ENCODE measurements around the gene STIM2. TPM values are rescaled to one million over a fixed set of nuclear protein-coding genes. Genes with fewer than 3 reads are reported as not detected.

STIM2 gene
- total and polyA plus RNA-seq, 10 donors = 26.8 to 66.6 (median 49.1) TPM

GRCh38 chr4:26993539-26993938 lies 132.9 kb downstream of the STIM2 start:
- Histone ChIP-seq H3K4me1 (peaks cover 21 to 46% (median 37%) of the 10 kb centered on the region in 6 donors), H3K27me3 (replicated peaks in 1 of 7) (no peaks in the 10 kb centered on the region), H3K9me3 (peaks cover 0 to 6% (median 0%) of the 10 kb centered on the region in 8 donors), H3K4me3 (peak overlapping the region in 1 of 8 donors; percentile 38), H3K27ac (peak overlapping the region; percentile 30 to 82 (median 63)), H3K36me3 (peaks cover 0 to 17% (median 3%) of the 10 kb centered on the region in 6 donors)
- WGBS, 5 donors = 59 to 78% (median 70%) methylated on average over 3 of the region's 3 CpGs
- TF ChIP-seq POLR2A (IDR thresholded peaks at IDR 0.05) (no peak), CTCF (IDR thresholded peaks at IDR 0.05 in 8 of 11, conservative IDR thresholded peaks at IDR 0.05 in 3 of 11) (no peak), POLR2AphosphoS5 (IDR thresholded peaks at IDR 0.05) (no peak)
- intact Hi-C loops (cut with DNase I; ENCODE audit: low total_unique reads) = no loop called here
- no peak for DNase-seq

GRCh38 chr4:26993967-26994366 lies 133.3 kb downstream of the STIM2 start:
- 71 to 86% (median 79%) methylated on average over 3 of the region's 3 CpGs for WGBS, 5 donors
- peaks cover 21 to 46% (median 37%) of the 10 kb centered on the region in 6 donors for H3K4me1 ChIP-seq
- peak overlapping the region in 7 of 8 donors; percentile 3 to 82 (median 58) for H3K27ac ChIP-seq
- DNase-seq = no peak
- no peak overlapping the region for H3K4me3 ChIP-seq
- H3K27me3 ChIP-seq (replicated peaks in 1 of 7) = no peaks in the 10 kb centered on the region
- no peak for TF ChIP-seq POLR2AphosphoS5 (IDR thresholded peaks at IDR 0.05)
- TF ChIP-seq CTCF (IDR thresholded peaks at IDR 0.05 in 8 of 11, conservative IDR thresholded peaks at IDR 0.05 in 3 of 11) = no peak
- TF ChIP-seq POLR2A (IDR thresholded peaks at IDR 0.05) = no peak
- peaks cover 0 to 6% (median 0%) of the 10 kb centered on the region in 8 donors for H3K9me3 ChIP-seq
- H3K36me3 ChIP-seq = peaks cover 0 to 14% (median 3%) of the 10 kb centered on the region in 6 donors
- intact Hi-C loops (cut with DNase I; ENCODE audit: low total_unique reads) = no loop called here

- TF ChIP-seq CTCF (IDR thresholded peaks at IDR 0.05 in 8 of 11, conservative IDR thresholded peaks at IDR 0.05 in 3 of 11) (no peak), POLR2AphosphoS5 (IDR thresholded peaks at IDR 0.05) (no peak), POLR2A (IDR thresholded peaks at IDR 0.05) (no peak)
- Histone ChIP-seq H3K4me1 (peaks cover 21 to 47% (median 37%) of the 10 kb centered on the region in 6 donors), H3K27me3 (replicated peaks in 1 of 7) (no peaks in the 10 kb centered on the region), H3K9me3 (peaks cover 0 to 6% (median 0%) of the 10 kb centered on the region in 8 donors), H3K4me3 (no peak overlapping the region), H3K27ac (peak overlapping the region in 3 of 8 donors; percentile 69 to 82 (median 74)), H3K36me3 (peaks cover 0 to 15% (median 3%) of the 10 kb centered on the region in 6 donors)
- intact Hi-C loops (cut with DNase I; ENCODE audit: low total_unique reads) = no loop called here
- 58 to 77% (median 66%) methylated on average over 2 of the region's 2 CpGs for WGBS, 5 donors
- DNase-seq = no peak
These were observed 134.7 kb downstream of the STIM2 start for GRCh38 chr4:26995316-26995715.

- H3K36me3 ChIP-seq = peaks cover 0 to 15% (median 3%) of the 10 kb centered on the region in 6 donors
- intact Hi-C loops (cut with DNase I; ENCODE audit: low total_unique reads) = no loop called here
These were observed 136.1 kb downstream of the STIM2 start for GRCh38 chr4:26996745-26997144.

More at GRCh38 chr4:26996745-26997144, 136.1 kb downstream of the STIM2 start:
- no peak overlapping the region for H3K27ac ChIP-seq
- H3K27me3 ChIP-seq (replicated peaks in 1 of 7) = no peaks in the 10 kb centered on the region
- H3K4me3 ChIP-seq = no peak overlapping the region
- TF ChIP-seq POLR2AphosphoS5 (IDR thresholded peaks at IDR 0.05) (no peak), CTCF (IDR thresholded peaks at IDR 0.05 in 8 of 11, conservative IDR thresholded peaks at IDR 0.05 in 3 of 11) (no peak), POLR2A (IDR thresholded peaks at IDR 0.05) (no peak)
- peaks cover 20 to 49% (median 34%) of the 10 kb centered on the region in 6 donors for H3K4me1 ChIP-seq
- H3K9me3 ChIP-seq = no peaks in the 10 kb centered on the region
- DNase-seq = no peak

All from spleen (tissue), 11 donors.